NCI-H2171 (cell line): ENCODE measurements around the gene ZFP36L1.

ENCODE experiments used
- DNase-seq: peaks from one replicate; lab custom pipeline; 2025; lab: John Stamatoyannopoulos, UW

The ZFP36L1 gene

GRCh38 chr14:68795597-68796417 lies 2.9 kb upstream of the ZFP36L1 start:
- DNase-seq, result peak; percentile 24

GRCh38 chr14:68794851-68795596 lies 2.2 kb upstream of the ZFP36L1 start:
- no peak for DNase-seq

- peak; percentile 33 for DNase-seq
Measured at GRCh38 chr14:68794130-68794850, 1.4 kb upstream of the ZFP36L1 start.

GRCh38 chr14:68793734-68794129 lies 865 bp upstream of the ZFP36L1 start:
- DNase-seq, result no peak

- no peak for DNase-seq
Measured at GRCh38 chr14:68792678-68792978, 239 bp downstream of the ZFP36L1 start.

- DNase-seq, result no peak
Measured at GRCh38 chr14:68791902-68792677, 777 bp downstream of the ZFP36L1 start.

GRCh38 chr14:68791078-68791901 lies 1.6 kb downstream of the ZFP36L1 start:
- no peak for DNase-seq

- DNase-seq, result no peak
Measured at GRCh38 chr14:68790644-68791077, 2.2 kb downstream of the ZFP36L1 start.

- no peak for DNase-seq
Measured at GRCh38 chr14:68789821-68790643, 2.8 kb downstream of the ZFP36L1 start.

GRCh38 chr14:68788996-68789820 lies 3.7 kb downstream of the ZFP36L1 start:
- peak; percentile 73 for DNase-seq

GRCh38 chr14:68788275-68788995 lies 4.4 kb downstream of the ZFP36L1 start:
- no peak for DNase-seq

GRCh38 chr14:68787092-68787992 lies 5.5 kb downstream of the ZFP36L1 start:
- no peak for DNase-seq

- DNase-seq, result no peak
Measured at GRCh38 chr14:68786491-68787091, 6.3 kb downstream of the ZFP36L1 start.

GRCh38 chr14:68785534-68786490 lies 7.1 kb downstream of the ZFP36L1 start:
- no peak for DNase-seq

- DNase-seq, result no peak
Measured at GRCh38 chr14:68784978-68785533, 7.8 kb downstream of the ZFP36L1 start.
